ENCODE data around the gene NUP210.
"Not testable (repeated sequence)": the region's sequence is repeated elsewhere in the genome, so short reads cannot be mapped to it uniquely, and the experiment has no call there.

The NUP210 gene

GRCh38 chr3:13430411-13430875 lies 10.3 kb upstream of the NUP210 start:
- DNase-seq = not testable (repeated sequence)

GRCh38 chr3:13429631-13430291 lies 9.6 kb upstream of the NUP210 start:
- DNase-seq = no peak

DNA sequence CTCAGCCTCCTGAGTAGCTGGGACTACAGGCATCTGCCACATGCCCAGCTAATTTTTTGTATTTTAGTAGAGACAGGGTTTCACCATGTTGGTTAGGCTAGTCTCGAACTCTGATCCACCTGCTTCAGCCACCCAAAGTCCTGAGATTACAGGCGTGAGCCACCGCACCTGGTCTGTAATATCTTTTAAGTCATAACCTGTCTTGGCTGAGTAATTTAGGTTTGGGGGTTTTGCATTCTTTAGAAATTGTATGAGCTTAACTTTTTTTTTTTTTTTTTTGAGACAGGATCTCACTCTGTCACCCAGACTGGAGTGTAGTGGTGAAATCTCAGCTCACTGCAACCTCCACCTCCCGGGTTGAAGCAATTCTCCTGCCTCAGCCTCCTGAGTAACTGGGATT lies 8.6 kb upstream of the NUP210 start:
- not testable (repeated sequence) for DNase-seq

GRCh38 chr3:13427662-13428603 lies 7.8 kb upstream of the NUP210 start:
- DNase-seq = no peak

- no peak for DNase-seq
Observed at GRCh38 chr3:13426591-13426990, 6.5 kb upstream of the NUP210 start.

- no peak for DNase-seq
Observed at GRCh38 chr3:13425689-13426088, 5.6 kb upstream of the NUP210 start.

- DNase-seq = no peak
Observed at GRCh38 chr3:13424865-13425617, 4.9 kb upstream of the NUP210 start.

GRCh38 chr3:13424141-13424844 lies 4.2 kb upstream of the NUP210 start:
- DNase-seq = no peak

DNA sequence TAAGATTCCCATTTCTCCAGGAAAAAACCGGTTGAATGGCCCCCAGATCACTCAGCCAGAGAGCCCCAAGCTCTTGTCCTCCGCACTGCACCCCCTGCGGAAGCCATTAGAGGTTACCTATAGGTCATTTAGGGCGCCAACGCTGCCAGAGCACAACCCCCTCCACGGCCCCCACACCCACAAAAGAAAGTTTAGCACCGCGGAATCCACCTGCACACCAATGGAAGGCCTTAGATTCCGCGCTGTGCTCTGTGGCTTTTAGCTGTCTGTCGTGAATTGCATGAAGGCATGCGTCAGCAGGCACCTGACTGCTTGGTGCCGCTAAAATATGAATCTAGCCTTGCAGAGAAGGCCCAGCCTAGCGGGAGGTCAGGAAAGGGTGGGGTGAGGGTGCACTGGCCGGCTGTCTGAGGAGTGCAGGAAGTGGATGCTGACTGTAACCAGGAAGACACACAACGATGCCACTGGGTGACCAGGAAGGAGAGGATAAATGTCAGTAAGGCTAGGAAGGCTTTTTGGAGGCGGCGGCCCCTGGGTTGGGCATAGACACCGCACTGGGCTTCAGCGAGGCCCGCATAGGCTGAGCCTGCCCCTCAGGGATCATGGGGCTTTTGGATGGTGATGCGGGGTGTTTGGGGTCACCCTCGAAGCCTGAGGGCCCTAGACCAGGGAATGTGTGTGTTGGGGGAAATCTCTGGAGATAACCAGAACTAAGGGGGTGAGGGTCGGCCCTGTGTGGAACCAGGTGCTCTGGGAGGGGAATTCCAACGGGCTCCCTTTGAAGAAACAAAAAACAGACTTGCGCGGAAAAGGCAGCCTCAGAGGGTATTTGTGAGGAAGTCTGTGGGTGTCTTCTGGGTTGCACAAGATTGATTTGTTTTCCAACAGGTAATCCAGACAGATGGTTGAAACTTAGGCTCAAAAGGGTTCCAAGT lies 976 bp upstream of the NUP210 start:
- DNase-seq = peak in 15 of 56 donors; percentile 15 to 49 (median 35)

GRCh38 chr3:13419505-13420044 lies 547 bp downstream of the NUP210 start:
- peak in 47 of 56 donors; percentile 16 to 76 (median 53) for DNase-seq

GRCh38 chr3:13417166-13417947 lies 2.8 kb downstream of the NUP210 start:
- DNase-seq = no peak

DNA sequence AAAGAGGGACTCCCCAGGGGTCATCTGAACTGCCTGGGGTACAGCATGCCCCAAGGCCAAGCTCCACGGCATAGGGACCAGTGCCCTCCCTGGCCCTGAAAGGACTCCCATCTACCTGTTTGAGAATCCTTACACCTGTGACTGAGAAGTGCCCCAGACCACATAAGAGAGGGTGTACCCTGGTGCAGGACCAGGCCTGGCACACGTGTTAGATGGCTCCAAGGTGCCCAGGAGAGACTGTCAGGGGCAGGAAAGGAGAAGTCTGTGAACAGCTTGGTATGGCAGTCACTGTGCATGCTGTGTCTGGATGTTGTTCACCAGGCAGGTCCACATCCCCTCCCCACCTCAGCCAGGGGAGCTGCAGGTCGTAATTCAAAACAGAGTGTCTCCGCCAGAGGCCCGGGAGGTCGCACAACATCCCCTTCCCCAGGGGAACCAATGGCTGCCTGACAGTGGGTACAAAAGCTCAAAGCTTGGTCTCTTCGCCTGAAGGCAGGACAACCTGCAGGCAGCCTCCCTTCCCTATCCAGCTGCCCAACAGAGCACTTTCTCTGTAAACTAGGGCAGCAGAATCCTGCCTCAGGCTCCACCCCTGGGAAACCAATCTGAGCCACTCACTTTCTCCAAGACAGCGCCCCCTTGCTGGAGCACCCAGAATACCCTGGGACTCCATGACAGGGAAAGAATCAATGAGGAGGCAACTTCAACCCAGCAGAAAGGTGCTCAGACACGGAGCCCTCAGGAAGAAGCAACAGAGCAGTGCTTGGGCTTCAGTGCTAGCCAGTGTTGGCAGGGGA lies 3.9 kb downstream of the NUP210 start:
- peak in 1 of 56 donors; percentile 19 for DNase-seq

DNA sequence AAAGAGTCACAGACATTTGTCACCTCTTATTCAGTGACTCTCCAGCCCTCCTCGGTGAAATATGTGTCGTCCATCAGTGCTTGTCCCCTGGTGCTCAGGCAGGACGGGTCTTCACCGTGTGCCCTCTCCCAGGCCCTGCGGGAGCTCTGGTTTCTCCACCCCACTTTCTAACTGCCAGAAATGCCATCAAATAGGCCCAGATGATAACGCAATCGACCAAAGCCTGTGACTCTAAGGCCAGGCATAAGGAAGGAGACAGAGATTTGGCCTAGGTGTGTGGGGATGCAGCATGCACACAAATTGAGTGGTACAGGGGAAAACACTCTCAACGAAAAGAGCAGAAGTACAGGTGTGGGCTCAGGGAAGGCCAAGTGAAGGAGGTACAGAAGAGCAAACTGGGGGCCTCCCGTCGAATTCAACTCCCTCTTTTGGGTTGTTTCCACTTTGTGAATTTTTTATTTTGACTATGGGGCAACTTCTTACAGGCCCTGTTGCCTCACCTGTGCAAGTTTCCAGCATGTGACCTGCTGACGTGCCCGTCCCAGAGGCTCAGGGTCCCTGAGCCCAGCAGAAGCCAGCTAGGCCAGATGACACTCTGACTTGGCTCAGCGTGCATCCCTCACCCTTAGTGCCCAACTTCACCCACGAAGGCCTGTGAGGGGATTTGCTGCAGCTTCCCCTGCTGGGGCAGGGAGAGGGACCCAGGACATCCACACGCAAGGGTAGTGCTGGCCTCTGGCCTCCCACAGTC lies 4.7 kb downstream of the NUP210 start:
- no peak for DNase-seq

DNA sequence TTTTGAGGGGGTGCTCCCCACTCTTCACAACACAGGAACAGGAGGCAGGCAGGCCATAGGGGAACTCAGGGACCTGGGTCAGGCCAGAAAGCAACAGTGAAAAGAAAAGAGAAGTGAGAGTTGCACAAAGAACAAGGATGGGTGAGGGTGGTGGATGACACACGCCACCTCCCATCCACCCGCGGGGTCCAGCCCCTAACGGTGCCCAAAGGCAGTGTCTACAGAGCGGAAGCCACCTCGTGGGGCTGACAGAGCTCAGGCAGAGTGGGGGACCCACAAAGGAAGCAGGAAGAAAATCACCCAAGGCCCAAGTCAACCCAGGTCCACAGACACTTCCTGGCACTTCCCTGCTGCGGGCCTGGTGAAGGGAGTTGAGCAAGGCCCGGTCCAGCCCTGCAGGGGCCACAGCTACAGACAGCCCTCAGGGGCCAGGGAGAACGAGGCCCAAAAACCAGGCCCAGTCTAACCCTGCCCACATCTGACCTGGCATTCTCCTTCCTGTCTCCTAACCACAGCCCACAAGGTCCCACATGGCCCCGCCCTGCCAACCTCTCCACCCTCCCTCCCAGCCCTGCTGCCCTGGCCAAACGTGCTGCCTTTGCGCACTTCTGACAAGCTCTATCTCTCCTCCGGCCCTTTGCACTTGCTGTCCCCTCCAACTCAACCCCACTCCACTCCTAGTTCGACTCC lies 5.9 kb downstream of the NUP210 start:
- DNase-seq = peak in 15 of 56 donors; percentile 6 to 42 (median 12)

GRCh38 chr3:13411186-13411860 lies 8.8 kb downstream of the NUP210 start:
- DNase-seq = peak in 15 of 56 donors; percentile 4 to 67 (median 20)

GRCh38 chr3:13408890-13409289 lies 11.2 kb downstream of the NUP210 start:
- no peak for DNase-seq

Measured in nucleus accumbens (tissue), 56 donors.